Ovary (tissue), 3 donors: ENCODE data around the gene KIAA1328.

Experiments
- EP300 ChIP-seq: sonication (generic); formaldehyde crosslinking; IDR thresholded peaks from one replicate; pipeline ENCODE4 v1.6.1; 2017; ENCODE audit warnings: antibody characterized with exemption
- POLR2A ChIP-seq: fragments of 450-650 bp; IDR thresholded peaks from one replicate; pipeline ENCODE4 v1.6.1; 2017; ENCODE audit warnings: antibody characterized with exemption, mild to moderate bottlenecking, moderate library complexity
- TF ChIP-seq, protein P1 (sequence below), 3 donors: fragments of 450-650 bp in 2 of 3; fragments of 200-600 bp in 1 of 3; IDR thresholded peaks; one replicate each; pipeline versions ENCODE4 v1.5.1 to v1.8.0; 2016 to 2022; ENCODE audit warnings: antibody characterized with exemption in 3 of 3, mild to moderate bottlenecking in 1 of 3
- donor health status: DM: no; HTN: no; CAD: no.

DNA sequence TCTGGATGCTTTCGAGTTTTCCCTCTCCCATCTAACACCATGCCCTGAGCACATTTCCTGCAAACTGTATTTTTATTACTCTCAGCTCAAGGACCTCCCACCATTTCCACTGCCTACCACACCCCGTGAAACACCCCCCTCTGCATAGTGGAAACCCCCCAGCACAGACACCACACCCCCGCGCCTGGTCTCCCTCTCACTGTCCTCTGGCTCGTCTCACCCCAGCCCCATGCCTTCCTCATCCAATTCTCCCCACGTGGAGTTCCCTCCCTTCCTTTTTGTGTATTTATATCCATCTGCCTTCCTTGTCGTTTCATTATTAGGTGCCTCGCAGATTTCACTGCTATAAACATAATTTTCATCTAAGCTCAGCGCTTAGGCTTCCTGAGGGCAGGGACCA, 429.2 kb downstream of the KIAA1328 start:
- TF ChIP-seq, protein P1, sequence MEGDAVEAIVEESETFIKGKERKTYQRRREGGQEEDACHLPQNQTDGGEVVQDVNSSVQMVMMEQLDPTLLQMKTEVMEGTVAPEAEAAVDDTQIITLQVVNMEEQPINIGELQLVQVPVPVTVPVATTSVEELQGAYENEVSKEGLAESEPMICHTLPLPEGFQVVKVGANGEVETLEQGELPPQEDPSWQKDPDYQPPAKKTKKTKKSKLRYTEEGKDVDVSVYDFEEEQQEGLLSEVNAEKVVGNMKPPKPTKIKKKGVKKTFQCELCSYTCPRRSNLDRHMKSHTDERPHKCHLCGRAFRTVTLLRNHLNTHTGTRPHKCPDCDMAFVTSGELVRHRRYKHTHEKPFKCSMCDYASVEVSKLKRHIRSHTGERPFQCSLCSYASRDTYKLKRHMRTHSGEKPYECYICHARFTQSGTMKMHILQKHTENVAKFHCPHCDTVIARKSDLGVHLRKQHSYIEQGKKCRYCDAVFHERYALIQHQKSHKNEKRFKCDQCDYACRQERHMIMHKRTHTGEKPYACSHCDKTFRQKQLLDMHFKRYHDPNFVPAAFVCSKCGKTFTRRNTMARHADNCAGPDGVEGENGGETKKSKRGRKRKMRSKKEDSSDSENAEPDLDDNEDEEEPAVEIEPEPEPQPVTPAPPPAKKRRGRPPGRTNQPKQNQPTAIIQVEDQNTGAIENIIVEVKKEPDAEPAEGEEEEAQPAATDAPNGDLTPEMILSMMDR (IDR thresholded peaks at IDR 0.05): no peak
- TF ChIP-seq POLR2A (no peak), EP300 (no peak)
